GM20000 (cell line): Measurements from ENCODE around the gene LDAF1.
"Not testable (repeated sequence)": the region's sequence is repeated elsewhere in the genome, so short reads cannot be mapped to it uniquely, and the experiment has no call there.

ENCODE experiments used
- DNase-seq: peaks from one replicate; pipeline ENCODE4 v3.0.0; 2012; ENCODE audit warnings: low spot score
- CTCF ChIP-seq: IDR thresholded peaks from 2 replicates; pipeline ENCODE4 v1.5.1; 2012; ENCODE audit warnings: mild to moderate bottlenecking, control low read depth; ENCODE audit errors: extremely low read depth, missing control alignments

Gene LDAF1

GRCh38 chr16:21189311-21189710 is 30.8 kb downstream of the LDAF1 start:
- DNase-seq = no peak
- no peak for TF ChIP-seq CTCF

- DNase-seq = no peak
- no peak for TF ChIP-seq CTCF
These were observed 31.5 kb downstream of the LDAF1 start for GRCh38 chr16:21190013-21190412.

GRCh38 chr16:21190599-21190998 is 32.1 kb downstream of the LDAF1 start:
- no peak for DNase-seq
- TF ChIP-seq CTCF = no peak

- no peak for DNase-seq
- TF ChIP-seq CTCF = no peak
These were observed 34.5 kb downstream of the LDAF1 start for GRCh38 chr16:21192991-21193390.

- TF ChIP-seq CTCF = no peak
- DNase-seq = peak; percentile 19
These were observed 36.4 kb downstream of the LDAF1 start for GRCh38 chr16:21194771-21195301.

GRCh38 chr16:21195330-21195729 is 36.9 kb downstream of the LDAF1 start:
- not testable (repeated sequence) for DNase-seq

GRCh38 chr16:21197112-21197511 is 38.6 kb downstream of the LDAF1 start:
- DNase-seq = no peak

GRCh38 chr16:21197621-21198020 is 39.1 kb downstream of the LDAF1 start:
- DNase-seq = no peak
- TF ChIP-seq CTCF = no peak

More at GRCh38 chr16:21197112-21197511, 38.6 kb downstream of the LDAF1 start:
- TF ChIP-seq CTCF = no peak
